GM20431 (cell line): ENCODE measurements around the gene ZNF665.
"Not testable (repeated sequence)": the region's sequence is repeated elsewhere in the genome, so short reads cannot be mapped to it uniquely, and the experiment has no call there.

Experiments
- in situ Hi-C: fragments of 300-500 bp; cut with MseI, MboI; formaldehyde crosslinking; loops from one replicate; pipeline ENCODE4 v1.15.0; 2020; ENCODE audit warnings: low sequenced_read_pairs; ENCODE audit not compliant: unreplicated experiment

The ZNF665 gene

GRCh38 chr19:53160350-53160749, 32.8 kb downstream of the ZNF665 start:
- in situ Hi-C loops, result no loop called here

DNA sequence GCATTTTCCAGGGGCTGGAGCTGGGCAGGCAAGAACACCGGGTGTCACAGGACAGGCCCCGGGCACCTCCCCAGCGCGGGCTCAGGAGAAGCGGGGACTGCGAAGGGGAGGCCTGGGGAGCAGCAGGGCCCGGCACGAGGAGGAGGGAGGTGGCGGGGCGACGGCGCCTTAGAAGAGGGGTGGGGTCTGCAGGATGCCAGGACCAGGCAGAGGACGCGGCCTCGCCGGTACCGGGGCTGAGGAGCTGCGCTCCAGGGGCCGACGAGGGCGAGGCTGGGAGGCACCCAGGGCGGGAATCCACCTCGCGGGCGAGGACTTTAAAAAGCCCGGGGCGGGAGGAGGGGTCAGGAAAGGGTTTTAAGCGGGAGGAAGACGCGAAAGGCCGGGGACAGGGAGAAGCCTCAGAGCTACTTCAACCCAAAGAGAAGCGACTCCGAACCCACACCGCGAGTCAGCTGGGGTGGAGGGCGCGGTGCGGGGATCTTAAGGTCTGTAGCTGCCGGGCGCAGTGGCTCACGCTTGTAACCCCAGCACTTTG, 35.0 kb downstream of the ZNF665 start:
- in situ Hi-C loops, result no loop called here

DNA sequence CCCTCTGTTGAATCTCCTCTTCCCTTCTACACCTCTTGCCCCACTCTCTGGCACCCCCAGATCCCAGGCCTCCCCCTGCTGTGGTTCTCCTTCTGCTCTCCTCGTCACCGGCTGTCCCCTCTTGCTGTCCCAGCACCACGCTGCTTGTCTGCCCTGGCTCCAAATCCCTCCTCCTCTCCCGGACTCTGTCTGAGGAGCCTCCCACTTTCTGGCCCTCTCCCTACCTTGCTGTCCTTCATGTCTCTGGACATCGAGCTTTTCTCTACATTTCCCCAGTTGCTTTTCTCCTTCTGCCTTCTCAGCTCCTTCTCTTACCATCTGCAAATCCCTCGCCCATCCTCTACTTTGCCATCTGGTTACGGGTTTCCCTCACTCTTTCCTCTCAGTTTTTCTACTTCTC, 35.5 kb downstream of the ZNF665 start:
- in situ Hi-C loops, result no loop called here

GRCh38 chr19:53156850-53157249, 36.3 kb downstream of the ZNF665 start:
- in situ Hi-C loops, result no loop called here

DNA sequence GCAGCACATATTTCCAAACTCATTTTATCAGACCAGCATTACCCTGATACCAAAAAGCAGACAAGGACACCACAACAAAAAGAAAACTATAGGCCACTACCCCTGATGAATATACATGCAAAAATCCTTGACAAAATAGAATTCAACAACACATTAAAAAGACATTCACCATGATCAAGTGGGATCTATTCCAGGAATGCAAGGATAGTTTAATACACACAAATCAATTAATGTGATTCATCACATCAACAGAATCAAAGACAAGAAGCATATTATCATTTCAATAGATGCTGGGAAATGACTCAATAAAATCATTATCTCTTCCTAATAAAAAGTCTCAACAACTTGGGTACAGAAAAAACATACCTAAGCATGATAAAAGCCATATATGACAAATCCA, 45.5 kb downstream of the ZNF665 start:
- in situ Hi-C loops, result no loop called here

DNA sequence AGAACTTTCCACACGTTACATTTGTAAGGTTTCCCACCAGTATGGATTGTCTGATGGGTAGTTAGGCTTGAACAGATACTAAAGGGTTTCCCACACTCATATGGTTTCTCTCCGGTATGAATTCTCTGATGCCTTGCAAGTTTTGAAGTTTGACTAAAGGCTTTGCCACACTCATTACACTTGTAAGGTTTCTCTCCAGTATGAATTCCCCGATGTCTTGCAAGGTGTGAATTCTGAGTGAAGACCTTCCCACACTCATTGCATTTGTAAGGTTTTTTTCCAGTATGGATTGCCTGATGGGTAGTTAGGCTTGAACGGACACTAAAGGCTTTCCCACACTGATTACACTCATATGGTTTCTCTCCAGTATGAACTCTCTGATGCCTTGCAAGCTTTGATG, 52.8 kb downstream of the ZNF665 start:
- in situ Hi-C loops, result no loop called here

DNA sequence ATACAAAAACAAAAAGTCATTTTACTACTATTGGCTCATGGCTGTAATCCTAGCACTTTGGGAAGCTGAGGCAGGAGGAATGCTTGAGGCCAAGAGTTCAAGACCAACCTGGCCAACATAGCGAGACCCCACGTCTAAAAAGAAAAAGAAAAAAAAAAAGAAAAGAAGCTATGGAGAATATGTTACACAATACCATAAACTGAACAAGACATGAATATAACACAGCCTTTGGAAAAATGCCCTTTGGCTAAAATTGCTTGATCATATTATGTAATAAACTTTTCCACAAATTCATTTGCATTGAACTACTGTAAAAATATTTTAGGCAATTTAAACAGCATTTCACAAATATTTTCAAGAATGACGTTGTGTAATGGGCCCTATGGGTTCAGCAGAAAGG, 56.7 kb downstream of the ZNF665 start:
- in situ Hi-C loops, result no loop called here

DNA sequence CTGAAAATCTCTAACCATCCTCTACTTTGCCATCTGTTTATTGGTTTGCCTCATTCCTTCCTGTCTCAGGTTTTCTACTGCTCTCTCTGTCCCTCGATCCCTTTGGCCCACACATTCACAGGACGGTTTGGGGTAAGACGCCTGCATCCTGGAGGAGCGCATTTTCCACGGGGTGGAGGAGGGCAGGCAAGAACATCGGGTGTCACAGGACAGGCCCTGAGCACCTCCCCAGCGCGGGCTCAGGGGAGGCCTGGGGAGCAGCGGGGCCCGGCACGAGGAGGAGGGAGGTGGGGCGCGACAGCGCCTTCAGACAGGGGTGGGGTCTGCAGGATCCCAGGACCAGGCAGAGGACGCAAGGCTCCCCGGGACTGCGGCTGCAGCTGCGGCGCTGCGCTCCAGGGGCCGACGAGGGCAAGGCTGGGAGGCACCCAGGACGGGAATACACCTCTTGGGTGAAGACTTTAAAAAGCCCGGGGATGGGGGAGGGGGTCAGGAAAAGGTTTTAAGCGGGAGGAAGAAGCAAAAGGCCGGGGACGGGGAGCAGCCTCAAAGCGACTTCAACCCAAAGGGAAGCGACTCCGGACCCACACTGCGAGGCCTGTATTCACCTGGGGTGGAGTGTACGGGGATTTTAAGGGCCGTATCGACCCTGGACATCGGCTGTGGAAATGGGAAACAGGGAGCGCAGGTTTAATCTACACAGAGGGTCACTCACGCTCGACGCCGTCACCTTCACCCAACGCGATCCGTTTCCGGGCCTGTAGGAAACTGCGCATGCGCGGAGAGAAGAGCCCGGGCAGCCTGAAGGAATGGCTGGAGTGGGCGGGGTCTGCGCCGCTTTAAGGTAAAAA, 60.8 kb downstream of the ZNF665 start, which contains the start of gene ZNF415:
Gene ZNF415 (minus strand): TSS at position 770 of the 851 bp plus-strand sequence. CDS start 10,234 bp downstream, outside the sequence.
- in situ Hi-C loops, result no loop called here

GRCh38 chr19:53131727-53132126, 61.4 kb downstream of the ZNF665 start:
- in situ Hi-C loops, result no loop called here

GRCh38 chr19:53131085-53131590, 62.0 kb downstream of the ZNF665 start:
- in situ Hi-C loops, result no loop called here

DNA sequence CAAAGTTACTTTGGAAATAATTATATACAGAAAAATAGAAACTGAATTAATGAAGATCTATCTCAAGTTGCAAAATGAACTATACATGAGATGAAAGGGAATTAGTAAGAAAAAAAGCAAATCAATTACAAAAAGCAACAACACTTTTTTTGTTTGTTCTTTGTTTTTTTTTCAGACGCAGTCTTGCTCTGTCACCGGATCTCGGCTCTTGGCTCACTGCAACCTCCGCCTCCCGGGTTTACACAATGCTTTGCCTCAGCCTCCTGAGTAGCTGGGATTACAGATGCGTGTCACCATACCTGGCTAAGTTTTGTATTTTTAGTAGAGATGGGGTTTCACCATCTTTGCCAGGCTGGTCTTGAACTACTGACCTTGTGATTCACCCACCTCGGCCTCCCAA, 62.7 kb downstream of the ZNF665 start:
- in situ Hi-C loops, result no loop called here

- in situ Hi-C loops, result not testable (repeated sequence)
These were observed 66.2 kb downstream of the ZNF665 start for GRCh38 chr19:53126733-53127526.

DNA sequence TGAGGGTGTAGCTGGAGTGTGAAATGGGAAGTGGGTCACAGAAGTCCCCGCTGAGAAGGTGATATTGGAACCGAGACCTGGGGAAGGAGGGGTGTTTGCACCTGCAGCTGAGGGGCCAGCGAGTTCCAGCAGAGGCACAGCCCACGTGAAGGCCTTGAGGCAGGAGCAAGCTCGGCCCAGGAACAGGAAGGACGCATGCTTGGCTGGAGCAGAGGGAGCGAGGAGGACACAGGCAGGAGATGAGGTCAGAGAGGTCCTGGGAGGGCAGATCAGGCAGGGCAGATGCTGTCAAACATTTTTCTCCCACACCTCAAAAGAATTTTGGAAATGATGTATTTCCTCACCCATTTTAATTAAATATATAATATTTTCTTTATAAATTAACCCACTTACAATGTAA, 69.8 kb downstream of the ZNF665 start:
- in situ Hi-C loops, result no loop called here
